Nephron (organoid): ENCODE results near the gene CDH4.

ENCODE experiments used
- H3K27ac Mint-ChIP-seq, 3 experiments: 2 replicates each; pipeline ENCODE4 v1.8.0; 2020; ENCODE audit warnings: mixed read lengths in 3 of 3, mild to moderate bottlenecking in 2 of 3, moderate library complexity in 1 of 3
- H3K27me3 Mint-ChIP-seq: 2 replicates; pipeline ENCODE4 v1.8.0; 2021; ENCODE audit warnings: low read depth, mild to moderate bottlenecking, moderate library complexity, mixed read lengths
- H3K36me3 Mint-ChIP-seq: 2 replicates; pipeline ENCODE4 v1.8.0; 2020; ENCODE audit warnings: low read depth, mixed read lengths
- H3K4me1 Mint-ChIP-seq: 2 replicates; pipeline ENCODE4 v1.8.0; 2020; ENCODE audit warnings: mixed read lengths
- H3K4me3 Mint-ChIP-seq, 3 experiments: 2 replicates each; pipeline ENCODE4 v1.8.0; 2020; ENCODE audit warnings: mild to moderate bottlenecking in 3 of 3, mixed read lengths in 3 of 3, moderate library complexity in 2 of 3
- H3K9me3 Mint-ChIP-seq: 2 replicates; pipeline ENCODE4 v1.8.0; 2020; ENCODE audit warnings: mixed read lengths
- CTCF ChIP-seq, 3 experiments: fragments of 200-600 bp; sonication (generic); IDR thresholded peaks; one replicate each; pipeline ENCODE4 v1.5.0; 2021; ENCODE audit warnings: antibody characterized with exemption in 3 of 3; ENCODE audit not compliant: unreplicated experiment in 3 of 3

The CDH4 gene

GRCh38 chr20:61815678-61816077 lies 563.6 kb downstream of the CDH4 start:
- no peak for TF ChIP-seq CTCF (IDR thresholded peaks at IDR 0.05; ENCODE audit: unreplicated experiment in 3 of 3)
- Mint-ChIP-seq H3K4me1 (no peaks in the 10 kb centered on the region), H3K27ac (no peak overlapping the region), H3K27me3 (peaks cover 42% of the 10 kb centered on the region), H3K36me3 (no peaks in the 10 kb centered on the region), H3K9me3 (no peaks in the 10 kb centered on the region), H3K4me3 (no peak overlapping the region)

GRCh38 chr20:61816606-61817460 lies 564.8 kb downstream of the CDH4 start:
- no peaks in the 10 kb centered on the region for H3K9me3 Mint-ChIP-seq

GRCh38 chr20:61817575-61817974 lies 565.5 kb downstream of the CDH4 start:
- H3K4me3 Mint-ChIP-seq: no peak overlapping the region
- H3K27me3 Mint-ChIP-seq: peaks cover 32% of the 10 kb centered on the region
- no peaks in the 10 kb centered on the region for H3K4me1 Mint-ChIP-seq
- no peaks in the 10 kb centered on the region for H3K9me3 Mint-ChIP-seq
- no peak overlapping the region for H3K27ac Mint-ChIP-seq
- no peaks in the 10 kb centered on the region for H3K36me3 Mint-ChIP-seq
- TF ChIP-seq CTCF (IDR thresholded peaks at IDR 0.05; ENCODE audit: unreplicated experiment in 3 of 3): no peak

More at GRCh38 chr20:61816606-61817460, 564.8 kb downstream of the CDH4 start:
- H3K27ac Mint-ChIP-seq: no peak overlapping the region
- H3K36me3 Mint-ChIP-seq: no peaks in the 10 kb centered on the region
- H3K27me3 Mint-ChIP-seq: peaks cover 35% of the 10 kb centered on the region
- H3K4me3 Mint-ChIP-seq: no peak overlapping the region
- no peak for TF ChIP-seq CTCF (IDR thresholded peaks at IDR 0.05; ENCODE audit: unreplicated experiment in 3 of 3)
- H3K4me1 Mint-ChIP-seq: no peaks in the 10 kb centered on the region

GRCh38 chr20:61818746-61819573 lies 566.9 kb downstream of the CDH4 start:
- H3K4me3 Mint-ChIP-seq: no peak overlapping the region
- no peaks in the 10 kb centered on the region for H3K36me3 Mint-ChIP-seq
- H3K9me3 Mint-ChIP-seq: peaks cover 3% of the 10 kb centered on the region
- no peaks in the 10 kb centered on the region for H3K4me1 Mint-ChIP-seq
- TF ChIP-seq CTCF (IDR thresholded peaks at IDR 0.05; ENCODE audit: unreplicated experiment in 3 of 3): no peak
- no peak overlapping the region for H3K27ac Mint-ChIP-seq
- H3K27me3 Mint-ChIP-seq: peaks cover 28% of the 10 kb centered on the region

GRCh38 chr20:61819574-61819846 lies 567.4 kb downstream of the CDH4 start:
- TF ChIP-seq CTCF (IDR thresholded peaks at IDR 0.05; ENCODE audit: unreplicated experiment in 3 of 3): no peak
- no peaks in the 10 kb centered on the region for H3K4me1 Mint-ChIP-seq
- no peaks in the 10 kb centered on the region for H3K36me3 Mint-ChIP-seq
- H3K27me3 Mint-ChIP-seq: peaks cover 28% of the 10 kb centered on the region
- H3K27ac Mint-ChIP-seq: no peak overlapping the region
- H3K9me3 Mint-ChIP-seq: peaks cover 5% of the 10 kb centered on the region
- no peak overlapping the region for H3K4me3 Mint-ChIP-seq
